Esophagus muscularis mucosa (tissue), 4 donors: ENCODE measurements around the gene LMX1A. TPM values are rescaled to one million over a fixed set of nuclear protein-coding genes. Genes with fewer than 3 reads are reported as not detected.

ENCODE experiments used
- DNase-seq: peaks from one replicate; pipeline ENCODE4 v3.0.0-alpha.2; 2017; ENCODE audit errors: extremely low spot score
- H3K27ac ChIP-seq, 4 donors: fragments of 200-600 bp; sonication (generic); replicated peaks in 1 of 4; 1 replicate in 3 of 4; 2 replicates in 1 of 4; pipeline ENCODE4 v1.5.1; 2016 to 2019; ENCODE audit warnings: mild to moderate bottlenecking in 1 of 4
- H3K27me3 ChIP-seq, 4 donors: fragments of 200-600 bp; sonication (generic); one replicate each; pipeline versions ENCODE4 v1.5.1 to v1.6.0; 2016 to 2019
- H3K36me3 ChIP-seq, 4 donors: fragments of 200-600 bp; sonication (generic); one replicate each; pipeline ENCODE4 v1.5.1; 2016 to 2019
- H3K4me1 ChIP-seq, 4 donors: fragments of 200-600 bp; sonication (generic); one replicate each; pipeline ENCODE4 v1.5.1; 2016 to 2019
- H3K4me3 ChIP-seq, 4 donors: fragments of 200-600 bp; sonication (generic); 1 replicate in 2 of 4; 2 replicates in 2 of 4; pipeline ENCODE4 v1.5.1; 2016 to 2019; ENCODE audit warnings: mild to moderate bottlenecking in 4 of 4, moderate library complexity in 1 of 4
- H3K9me3 ChIP-seq, 4 donors: fragments of 200-600 bp; sonication (generic); 1 replicate in 3 of 4; 2 replicates in 1 of 4; pipeline ENCODE4 v1.5.1; 2016 to 2019
- CTCF ChIP-seq, 3 experiments: fragments of 200-600 bp in 2 of 3; fragments of 450-650 bp in 1 of 3; sonication (generic) in 2 of 3; IDR thresholded peaks; one replicate each; pipeline ENCODE4 v1.5.1; 2017 to 2019; ENCODE audit warnings: antibody characterized with exemption in 3 of 3, mild to moderate bottlenecking in 2 of 3, moderate library complexity in 1 of 3
- EP300 ChIP-seq: sonication (generic); formaldehyde crosslinking; IDR thresholded peaks from one replicate; pipeline ENCODE4 v1.6.1; 2017; ENCODE audit warnings: antibody characterized with exemption
- POLR2A ChIP-seq: fragments of 450-650 bp; IDR thresholded peaks from one replicate; pipeline ENCODE4 v1.6.1; 2017; ENCODE audit warnings: antibody characterized with exemption, moderate library complexity, mild to moderate bottlenecking, low read depth
- POLR2AphosphoS5 ChIP-seq, 2 donors: sonication (generic); formaldehyde crosslinking; IDR thresholded peaks; one replicate each; pipeline ENCODE4 v1.6.1; 2017; ENCODE audit warnings: antibody characterized with exemption in 2 of 2
- WGBS: methylation state at CpG from one replicate; pipeline ENCODE4 v1.1.5; 2018; 5-methylcytosine and 5-hydroxymethylcytosine counted together
- intact Hi-C: fragments of 100-400 bp; cut with DNase I; formaldehyde crosslinking; loops from one replicate; pipeline ENCODE4 v1.15.1; 2023
- total RNA-seq, 4 donors: library from RNA; depleted of rRNA; stranded (reverse); fragments of >200 nt; gene quantifications; one replicate each; pipeline versions ENCODE4 v1.1.0 to v1.2.1, GENCODE V29; 2016

The LMX1A gene
- total RNA-seq, 4 donors from 2014 or later: 0.32 to 0.98 (median 0.33) TPM; not detected in 1

DNA sequence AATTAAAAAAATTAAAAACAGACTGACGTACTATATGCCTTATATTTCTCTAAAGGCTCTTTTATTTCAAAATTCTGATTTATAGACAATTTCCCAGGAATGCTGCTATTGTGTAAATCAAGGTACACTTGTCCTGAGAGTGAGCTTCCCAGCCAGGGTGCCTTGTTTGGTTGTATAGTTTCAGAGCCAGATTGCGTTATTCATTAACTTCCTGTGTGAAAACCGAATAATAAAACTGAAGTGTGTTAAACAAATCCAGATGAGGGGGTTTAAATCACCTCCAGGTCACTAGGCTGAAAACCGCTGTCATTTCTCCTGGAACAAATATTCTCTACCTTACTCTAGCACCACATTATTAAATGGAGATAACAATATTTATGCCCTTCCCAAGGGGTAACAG lies 68.7 kb downstream of the LMX1A start:
- DNase-seq: no peak
- TF ChIP-seq POLR2AphosphoS5 (IDR thresholded peaks at IDR 0.05): no peak
- TF ChIP-seq EP300: no peak
- no peak for TF ChIP-seq POLR2A
- whole genome bisulfite sequencing: 71% methylated on average over 4 of the region's 4 CpGs
- H3K4me3 ChIP-seq: no peak overlapping the region
- no peaks in the 10 kb centered on the region for H3K4me1 ChIP-seq
- H3K36me3 ChIP-seq: no peaks in the 10 kb centered on the region
- intact Hi-C loops: no loop called here
- no peaks in the 10 kb centered on the region for H3K9me3 ChIP-seq
- no peak overlapping the region for H3K27ac ChIP-seq
- peaks cover 0 to 41% (median 0%) of the 10 kb centered on the region in 4 donors for H3K27me3 ChIP-seq

- WGBS: 94% methylated on average over 3 of the region's 3 CpGs
- no peak overlapping the region for H3K4me3 ChIP-seq
- H3K27ac ChIP-seq: no peak overlapping the region
- intact Hi-C loops: no loop called here
- H3K36me3 ChIP-seq: no peaks in the 10 kb centered on the region
- DNase-seq: no peak
- TF ChIP-seq POLR2A (no peak), EP300 (no peak), CTCF (IDR thresholded peaks at IDR 0.05) (no peak), POLR2AphosphoS5 (IDR thresholded peaks at IDR 0.05) (no peak)
- peaks cover 0 to 46% (median 0%) of the 10 kb centered on the region in 4 donors for H3K27me3 ChIP-seq
- no peaks in the 10 kb centered on the region for H3K9me3 ChIP-seq
- no peaks in the 10 kb centered on the region for H3K4me1 ChIP-seq
These were observed 69.2 kb downstream of the LMX1A start for GRCh38 chr1:165287329-165287728.

- no peak for DNase-seq
- no peak overlapping the region for H3K4me3 ChIP-seq
- H3K9me3 ChIP-seq: no peaks in the 10 kb centered on the region
- no peak overlapping the region for H3K27ac ChIP-seq
- WGBS: 78% methylated on average over 8 of the region's 10 CpGs
- H3K36me3 ChIP-seq: no peaks in the 10 kb centered on the region
- no peaks in the 10 kb centered on the region for H3K4me1 ChIP-seq
- TF ChIP-seq POLR2A (no peak), CTCF (IDR thresholded peaks at IDR 0.05) (no peak), POLR2AphosphoS5 (IDR thresholded peaks at IDR 0.05) (no peak), EP300 (no peak)
- intact Hi-C loops: no loop called here
- peaks cover 0 to 52% (median 0%) of the 10 kb centered on the region in 4 donors for H3K27me3 ChIP-seq
These were observed 72.1 kb downstream of the LMX1A start for GRCh38 chr1:165284454-165284853.

- no peaks in the 10 kb centered on the region for H3K9me3 ChIP-seq
- peaks cover 0 to 37% (median 0%) of the 10 kb centered on the region in 4 donors for H3K27me3 ChIP-seq
- no peak overlapping the region for H3K27ac ChIP-seq
- DNase-seq: no peak
- intact Hi-C loops: no loop called here
- H3K36me3 ChIP-seq: no peaks in the 10 kb centered on the region
- no peak for TF ChIP-seq POLR2A
- TF ChIP-seq POLR2AphosphoS5 (IDR thresholded peaks at IDR 0.05): no peak
- no peak for TF ChIP-seq EP300
- no peak for TF ChIP-seq CTCF (IDR thresholded peaks at IDR 0.05)
- no peak overlapping the region for H3K4me3 ChIP-seq
- H3K4me1 ChIP-seq: no peaks in the 10 kb centered on the region
- 76% methylated on average over 3 of the region's 3 CpGs for WGBS
These were observed 75.2 kb downstream of the LMX1A start for GRCh38 chr1:165281207-165281901.

GRCh38 chr1:165279882-165280281 lies 76.6 kb downstream of the LMX1A start:
- TF ChIP-seq CTCF (IDR thresholded peaks at IDR 0.05): no peak
- TF ChIP-seq POLR2AphosphoS5 (IDR thresholded peaks at IDR 0.05): no peak
- no peak for TF ChIP-seq POLR2A
- no peak for TF ChIP-seq EP300
- intact Hi-C loops: no loop called here
- Histone ChIP-seq H3K27ac (no peak overlapping the region), H3K4me3 (no peak overlapping the region), H3K4me1 (no peaks in the 10 kb centered on the region), H3K9me3 (no peaks in the 10 kb centered on the region), H3K36me3 (no peaks in the 10 kb centered on the region), H3K27me3 (peaks cover 0 to 32% (median 0%) of the 10 kb centered on the region in 4 donors)
- DNase-seq: no peak
- 50% methylated on average over 9 of the region's 9 CpGs for WGBS
